Measurements from ENCODE around the gene GALNT7.

DNA sequence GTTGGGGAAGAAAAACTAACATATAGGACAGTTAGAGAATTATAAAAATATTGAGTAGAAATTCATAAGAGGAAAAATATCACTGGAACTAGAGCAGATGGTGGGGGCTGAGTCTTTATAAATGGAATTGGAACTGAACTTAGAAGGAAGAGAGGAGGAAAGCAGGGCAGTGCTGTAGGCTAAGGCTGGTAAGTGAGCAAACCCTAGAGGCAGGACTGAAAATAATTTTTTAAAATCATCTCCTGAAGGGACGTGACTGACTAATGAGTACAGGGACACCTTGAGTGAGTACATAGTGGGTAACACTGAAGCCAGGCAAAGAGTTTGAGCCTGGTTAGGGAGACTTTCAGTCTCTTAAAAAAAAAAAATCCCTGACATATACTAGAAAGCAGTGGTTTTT is 63.3 kb downstream of the GALNT7 start:
- no peak for TF ChIP-seq POLR2A (IDR thresholded peaks at IDR 0.05)
- TF ChIP-seq, protein P1, sequence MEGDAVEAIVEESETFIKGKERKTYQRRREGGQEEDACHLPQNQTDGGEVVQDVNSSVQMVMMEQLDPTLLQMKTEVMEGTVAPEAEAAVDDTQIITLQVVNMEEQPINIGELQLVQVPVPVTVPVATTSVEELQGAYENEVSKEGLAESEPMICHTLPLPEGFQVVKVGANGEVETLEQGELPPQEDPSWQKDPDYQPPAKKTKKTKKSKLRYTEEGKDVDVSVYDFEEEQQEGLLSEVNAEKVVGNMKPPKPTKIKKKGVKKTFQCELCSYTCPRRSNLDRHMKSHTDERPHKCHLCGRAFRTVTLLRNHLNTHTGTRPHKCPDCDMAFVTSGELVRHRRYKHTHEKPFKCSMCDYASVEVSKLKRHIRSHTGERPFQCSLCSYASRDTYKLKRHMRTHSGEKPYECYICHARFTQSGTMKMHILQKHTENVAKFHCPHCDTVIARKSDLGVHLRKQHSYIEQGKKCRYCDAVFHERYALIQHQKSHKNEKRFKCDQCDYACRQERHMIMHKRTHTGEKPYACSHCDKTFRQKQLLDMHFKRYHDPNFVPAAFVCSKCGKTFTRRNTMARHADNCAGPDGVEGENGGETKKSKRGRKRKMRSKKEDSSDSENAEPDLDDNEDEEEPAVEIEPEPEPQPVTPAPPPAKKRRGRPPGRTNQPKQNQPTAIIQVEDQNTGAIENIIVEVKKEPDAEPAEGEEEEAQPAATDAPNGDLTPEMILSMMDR (IDR thresholded peaks at IDR 0.05): peak in 2 of 6 experiments; percentile 14 to 18
